GM13977 (cell line): Measurements from ENCODE around the gene KLF4.
"Not testable (repeated sequence)": the region's sequence is repeated elsewhere in the genome, so short reads cannot be mapped to it uniquely, and the experiment has no call there.

Experiments
- DNase-seq: peaks from one replicate; pipeline ENCODE4 v3.0.0; 2012; ENCODE audit warnings: low spot score
- CTCF ChIP-seq: IDR thresholded peaks from 2 replicates; pipeline ENCODE4 v1.5.1; 2012; ENCODE audit warnings: mild to moderate bottlenecking, control low read depth; ENCODE audit not compliant: insufficient read depth; ENCODE audit errors: extremely low read depth, missing control alignments
- in situ Hi-C: fragments of 300-500 bp; cut with MboI; formaldehyde crosslinking; loops from one replicate; pipeline ENCODE4 v1.12.0; 2022; ENCODE audit warnings: low sequenced_read_pairs, low pct_unique_long_range_greater_than_20kb, mixed read lengths, inconsistent platforms; ENCODE audit not compliant: unreplicated experiment

Gene KLF4

GRCh38 chr9:107520186-107520585 lies 30.6 kb upstream of the KLF4 start:
- in situ Hi-C loops = no loop called here

GRCh38 chr9:107518037-107518807 lies 28.7 kb upstream of the KLF4 start:
- no peak for TF ChIP-seq CTCF
- DNase-seq = no peak
- in situ Hi-C loops = no loop called here

More at GRCh38 chr9:107520186-107520585, 30.6 kb upstream of the KLF4 start:
- TF ChIP-seq CTCF = no peak
- no peak for DNase-seq

- DNase-seq = no peak
- TF ChIP-seq CTCF = no peak
- in situ Hi-C loops = no loop called here
These were observed 24.0 kb upstream of the KLF4 start for GRCh38 chr9:107513464-107514100.

GRCh38 chr9:107504585-107505455 lies 15.3 kb upstream of the KLF4 start:
- no peak for DNase-seq
- in situ Hi-C loops = no loop called here

GRCh38 chr9:107502464-107502863 lies 12.9 kb upstream of the KLF4 start:
- no peak for TF ChIP-seq CTCF

More at GRCh38 chr9:107504585-107505455, 15.3 kb upstream of the KLF4 start:
- TF ChIP-seq CTCF = no peak

GRCh38 chr9:107500421-107501200 lies 11.0 kb upstream of the KLF4 start:
- DNase-seq, in situ Hi-C loops: not testable (repeated sequence)

More at GRCh38 chr9:107502464-107502863, 12.9 kb upstream of the KLF4 start:
- DNase-seq = no peak
- in situ Hi-C loops = no loop called here
